GM21717 (cell line): ENCODE results near the gene TBL1XR1.
"Not testable (repeated sequence)": the region's sequence is repeated elsewhere in the genome, so short reads cannot be mapped to it uniquely, and the experiment has no call there.

Experiments used
- ATAC-seq: cut with Tn5 transposase; IDR thresholded peaks from one replicate; pipeline ENCODE4 v1.9.1; 2021; ENCODE audit warnings: mild to moderate bottlenecking, moderate library complexity; ENCODE audit not compliant: unreplicated experiment

Gene TBL1XR1

GRCh38 chr3:177037241-177037640 lies 160.0 kb downstream of the TBL1XR1 start:
- no peak for ATAC-seq

- no peak for ATAC-seq
Measured at GRCh38 chr3:177035676-177036075, 161.6 kb downstream of the TBL1XR1 start.

DNA sequence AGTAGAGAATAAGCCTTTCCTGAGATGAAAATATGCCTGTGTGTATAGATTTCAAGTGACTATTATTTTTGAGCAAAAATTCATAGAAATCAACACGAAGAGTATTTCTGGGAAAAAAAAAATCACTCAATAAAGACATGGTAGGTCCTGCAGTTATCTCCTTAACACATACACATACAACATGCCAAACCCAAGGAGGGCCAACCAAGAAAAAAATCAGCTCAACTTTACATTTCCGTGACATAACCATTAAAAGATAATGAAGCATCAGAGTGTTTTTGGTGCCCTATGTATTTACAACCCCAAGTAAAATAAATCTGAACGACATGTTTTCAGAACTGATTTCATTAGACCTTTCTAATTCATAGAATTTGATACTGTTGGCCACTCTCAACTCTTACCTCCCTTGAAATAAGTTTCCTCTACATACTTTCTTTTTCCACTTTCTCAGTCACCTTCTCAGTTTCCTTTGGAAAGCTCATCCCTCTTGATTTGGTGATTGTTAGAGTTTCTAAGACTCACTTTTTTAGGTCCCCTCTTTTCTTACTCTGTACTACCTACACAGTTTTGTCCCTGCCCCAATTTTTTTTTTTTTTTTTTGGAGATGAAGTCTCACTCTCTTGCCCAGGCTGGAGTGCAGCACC lies 162.3 kb downstream of the TBL1XR1 start:
- ATAC-seq, result no peak

DNA sequence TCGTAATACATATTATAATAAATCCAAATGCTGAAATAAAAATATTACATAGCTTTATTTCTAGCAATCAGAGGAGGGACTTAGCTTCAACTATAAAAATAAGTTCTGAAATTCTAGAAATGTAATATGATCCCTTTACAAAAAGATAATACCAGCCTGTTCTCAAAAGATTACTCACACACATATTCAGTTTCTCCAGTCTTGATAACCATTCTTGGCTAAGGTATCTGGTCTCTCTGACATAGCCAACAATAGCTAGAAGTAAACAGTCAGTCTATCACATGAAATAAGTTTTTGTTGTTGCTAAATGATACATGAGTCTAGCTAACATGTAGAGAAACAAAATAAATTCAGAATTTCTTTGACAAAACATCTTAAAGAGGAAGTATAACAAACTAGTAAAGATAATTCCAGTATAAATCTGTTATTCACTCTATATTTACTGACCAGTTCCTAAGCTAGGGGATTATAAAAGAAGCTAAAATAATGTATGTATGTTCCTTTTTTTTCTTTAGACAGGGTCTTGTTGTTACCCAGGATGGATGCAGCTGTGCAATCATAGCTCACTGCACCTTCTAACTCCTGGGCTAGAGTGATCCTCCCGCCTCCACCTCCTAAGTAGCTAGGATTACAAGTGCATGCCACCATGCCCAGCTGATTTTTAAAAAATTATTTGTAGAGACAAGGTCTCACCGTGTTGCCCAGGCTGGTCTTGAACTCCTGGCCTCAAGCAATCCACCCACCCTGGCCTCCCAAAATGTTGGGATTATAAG lies 170.6 kb downstream of the TBL1XR1 start:
- no peak for ATAC-seq

- no peak for ATAC-seq
Measured at GRCh38 chr3:177015881-177016280, 181.4 kb downstream of the TBL1XR1 start.

DNA sequence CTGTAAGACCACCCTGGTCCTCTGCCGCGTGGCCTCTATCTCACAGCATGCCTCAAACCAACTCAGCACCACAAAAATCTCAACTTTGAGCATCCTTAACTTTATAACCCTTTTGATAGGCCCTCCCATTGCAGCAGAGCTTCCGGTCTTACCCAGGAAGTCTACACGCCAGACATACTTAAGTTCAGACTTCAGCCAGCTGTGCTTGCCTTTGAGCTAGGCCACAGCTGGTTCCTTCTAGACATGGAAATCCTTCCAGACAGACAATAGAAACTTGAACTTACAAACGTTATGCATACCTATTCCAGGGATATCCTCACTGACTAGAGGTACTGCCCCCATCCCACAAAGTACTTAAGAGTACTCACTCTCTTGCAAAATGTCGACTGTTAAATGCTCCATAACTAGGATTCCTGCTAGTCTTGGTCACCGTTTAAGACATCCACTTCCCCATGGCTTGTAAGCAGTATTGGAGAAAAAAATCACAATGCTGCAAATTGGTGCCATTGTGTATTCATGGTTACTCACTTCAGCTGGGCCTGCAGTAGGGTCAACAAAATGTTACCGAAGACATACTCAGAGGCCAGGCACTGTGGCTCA lies 183.5 kb downstream of the TBL1XR1 start:
- no peak for ATAC-seq

DNA sequence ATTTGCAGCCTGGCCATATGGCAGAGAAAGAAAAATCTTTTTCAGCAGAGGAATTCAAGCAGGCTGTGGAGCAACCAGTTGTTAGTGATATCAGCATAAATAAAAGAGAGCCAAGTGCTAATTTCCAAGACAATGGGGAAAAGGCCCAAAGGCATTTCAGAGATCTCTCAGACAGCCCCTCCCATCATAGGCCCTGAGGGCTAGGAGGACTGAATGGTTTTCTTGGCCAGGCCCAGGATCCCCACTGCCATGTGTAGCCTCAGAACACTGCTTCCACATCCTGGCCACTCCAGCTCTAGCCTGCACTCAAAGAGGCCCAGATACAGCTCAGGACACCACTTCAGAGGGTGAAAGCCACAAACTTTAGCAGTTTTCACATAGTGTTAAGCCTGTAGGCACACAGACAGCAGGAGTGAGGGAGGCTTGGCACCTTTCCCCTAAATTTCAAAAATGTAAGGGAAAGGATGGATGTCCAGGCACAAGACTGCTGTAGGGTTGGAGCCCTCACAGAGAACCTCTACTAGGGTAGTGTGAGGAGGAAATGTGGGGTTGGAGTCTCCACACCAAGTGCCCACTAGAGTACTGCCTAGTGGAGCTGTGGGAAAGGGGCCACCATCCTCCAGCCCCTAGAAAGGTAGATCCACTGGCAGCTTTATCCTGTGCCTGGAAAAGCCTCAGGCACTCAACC lies 191.4 kb downstream of the TBL1XR1 start:
- ATAC-seq, result no peak

DNA sequence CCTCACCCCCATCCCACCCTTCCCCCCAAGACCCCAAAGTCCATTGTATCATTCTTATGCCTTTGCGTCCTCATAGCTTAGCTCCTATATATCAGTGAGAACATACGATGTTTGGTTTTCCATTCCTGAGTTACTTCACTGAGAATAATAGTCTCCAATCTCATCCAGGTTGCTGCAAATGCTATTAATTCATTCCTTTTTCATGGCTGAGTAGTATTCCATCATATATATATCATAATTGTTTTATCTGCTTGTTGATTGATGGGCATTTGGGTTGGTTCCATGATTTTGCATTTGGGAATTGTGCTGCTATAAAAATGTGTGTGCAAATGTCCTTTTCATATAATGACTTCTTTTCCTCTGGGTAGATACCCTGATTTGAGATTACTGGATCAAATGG lies 197.1 kb downstream of the TBL1XR1 start:
- not testable (repeated sequence) for ATAC-seq

DNA sequence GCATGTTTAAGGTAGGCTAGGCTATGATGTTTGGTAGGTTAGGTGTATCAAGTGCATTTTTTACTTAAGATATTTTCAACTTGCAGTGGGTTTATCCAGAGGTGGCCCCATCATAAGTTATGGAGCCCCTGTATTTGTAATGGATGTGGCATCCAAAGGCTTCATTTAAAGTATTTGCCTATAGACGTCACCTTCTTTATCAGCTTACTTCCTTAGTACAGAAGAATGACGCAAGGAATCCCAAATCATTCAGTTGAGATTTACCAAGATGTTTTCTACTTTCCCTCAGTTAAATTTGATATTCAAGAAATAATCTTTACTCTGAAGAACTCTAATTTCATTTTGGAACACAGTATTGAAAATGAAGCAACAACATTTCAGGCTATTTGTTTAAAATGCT lies 201.3 kb downstream of the TBL1XR1 start:
- no peak for ATAC-seq

DNA sequence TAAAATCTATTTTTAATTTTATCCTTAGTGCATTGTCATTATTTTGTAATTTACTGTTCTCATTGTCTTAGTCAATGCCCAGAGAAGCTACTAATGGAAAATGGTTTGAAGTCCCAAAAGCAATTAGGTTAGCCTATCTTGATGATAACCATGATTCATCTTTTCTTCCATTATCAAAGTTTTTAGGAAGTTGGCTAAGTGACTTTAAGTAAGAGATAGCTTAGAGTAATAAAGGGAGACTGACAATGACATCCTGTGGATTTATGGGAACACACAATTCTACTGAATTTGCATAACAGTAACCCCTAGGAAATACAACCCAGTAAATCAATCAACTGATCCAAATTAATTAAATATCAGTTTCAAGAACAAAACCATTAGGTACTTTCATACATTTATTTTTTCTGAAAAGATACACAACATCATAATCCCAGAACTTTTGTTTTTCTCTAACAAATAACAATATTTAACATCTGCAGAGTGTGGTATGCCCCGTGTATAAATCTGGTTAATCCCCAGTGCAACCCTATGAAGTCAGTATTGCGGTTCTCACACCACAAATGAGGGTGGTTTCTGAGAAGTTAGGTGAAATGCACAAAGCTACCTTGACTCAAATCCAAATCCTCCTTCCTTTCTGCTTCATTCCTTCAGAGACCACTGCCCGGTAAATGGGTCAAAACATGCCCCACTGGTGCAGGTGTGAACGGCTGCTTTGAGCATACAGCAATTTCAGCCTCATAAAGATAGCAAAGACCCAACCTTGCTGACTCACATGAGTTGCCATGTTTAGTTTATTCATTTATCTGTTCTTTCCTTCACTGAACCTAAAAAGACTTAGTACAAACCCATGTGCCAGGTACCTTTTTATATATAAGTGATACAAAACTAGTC lies 202.1 kb downstream of the TBL1XR1 start:
- no peak for ATAC-seq

- no peak for ATAC-seq
Measured at GRCh38 chr3:176994393-176994792, 202.9 kb downstream of the TBL1XR1 start.

DNA sequence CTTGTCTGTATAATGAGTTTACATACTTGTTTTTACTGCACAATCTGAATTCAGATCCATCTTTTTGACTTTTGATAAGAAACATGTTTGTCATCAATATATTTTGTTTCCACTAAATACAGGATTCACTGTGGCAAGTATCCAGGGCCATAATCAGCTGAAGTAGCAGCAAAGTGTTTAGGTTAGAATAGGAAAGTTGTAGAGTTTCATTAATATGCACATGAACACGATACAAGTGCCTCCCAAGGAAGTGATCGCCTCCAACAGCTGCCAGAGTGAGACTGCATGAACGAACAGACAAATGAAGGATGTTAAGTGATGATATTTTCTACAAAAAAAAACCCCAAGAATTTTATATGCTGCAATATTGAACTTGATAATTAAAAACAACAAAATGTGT lies 204.3 kb downstream of the TBL1XR1 start:
- no peak for ATAC-seq

DNA sequence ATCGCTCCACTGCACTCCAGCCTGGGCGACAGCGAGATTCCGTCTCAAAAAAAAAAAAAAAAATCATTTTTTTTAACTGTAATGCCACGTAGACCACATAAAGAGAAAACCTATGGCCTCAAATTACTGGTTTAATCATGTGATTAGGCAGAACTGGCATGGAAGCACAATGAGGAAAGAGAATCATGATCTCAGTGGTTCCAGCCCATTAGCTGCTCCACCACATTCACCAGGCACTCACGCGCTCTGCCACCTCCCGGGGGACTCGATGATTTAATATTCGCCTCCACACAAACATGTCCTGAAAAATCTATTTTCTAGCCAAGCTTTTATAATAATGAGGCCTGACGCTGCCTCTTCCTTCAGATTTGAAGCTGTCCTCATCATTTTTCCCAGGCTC lies 204.7 kb downstream of the TBL1XR1 start:
- ATAC-seq, result no peak

GRCh38 chr3:176988795-176989194 lies 208.5 kb downstream of the TBL1XR1 start:
- ATAC-seq, result no peak

DNA sequence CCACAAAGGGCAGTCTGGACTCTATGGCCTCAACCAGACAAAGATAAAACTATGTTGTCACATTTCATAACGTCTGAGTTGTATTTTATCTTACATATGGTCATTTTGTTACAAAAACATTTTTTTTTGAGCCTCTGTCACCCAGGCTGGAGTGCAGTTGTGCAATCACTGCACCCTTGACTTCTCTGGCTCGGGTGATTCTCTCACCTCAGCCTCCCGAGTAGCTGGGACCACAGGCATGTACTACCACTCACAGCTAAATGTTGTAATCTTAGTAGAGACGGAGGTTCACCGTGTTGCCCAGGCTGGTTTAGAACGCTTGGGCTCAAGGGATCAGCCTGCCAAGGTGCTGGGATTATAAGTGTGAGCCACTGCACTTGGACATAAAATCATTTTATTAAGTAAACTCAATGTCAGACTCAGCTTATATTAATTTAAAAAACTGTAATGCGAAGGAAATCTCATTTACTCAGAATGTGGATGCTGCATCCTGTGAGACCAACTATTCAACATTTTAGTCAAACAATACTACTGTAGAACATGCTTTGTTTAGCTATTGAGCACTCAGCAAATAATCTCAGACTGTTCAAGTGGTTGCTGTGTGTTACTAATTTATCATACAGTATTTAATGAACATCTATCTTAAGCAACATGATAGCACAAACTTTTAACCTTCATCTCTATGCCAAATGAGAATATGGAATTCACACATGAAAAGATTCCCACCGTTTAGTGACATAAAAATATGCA lies 209.2 kb downstream of the TBL1XR1 start:
- ATAC-seq, result no peak

DNA sequence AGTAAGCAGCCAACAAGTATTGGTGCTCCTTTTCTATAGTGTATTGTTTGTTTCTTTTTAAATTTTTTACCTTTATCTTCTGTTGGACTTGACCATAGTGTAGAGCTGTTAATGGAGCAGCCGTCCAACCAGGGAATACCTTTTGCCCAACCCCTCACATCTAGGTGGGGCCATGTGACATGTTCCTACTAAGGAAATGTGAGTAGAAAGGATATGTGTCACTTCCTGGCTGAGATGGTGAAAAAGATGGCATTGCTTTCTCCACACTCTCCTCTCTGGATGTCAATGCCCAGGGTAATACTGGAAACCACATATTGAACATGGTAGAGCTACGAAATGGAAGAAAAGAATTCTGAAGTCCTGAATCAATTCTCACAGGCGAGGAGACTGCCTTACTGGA lies 218.8 kb downstream of the TBL1XR1 start:
- no peak for ATAC-seq

DNA sequence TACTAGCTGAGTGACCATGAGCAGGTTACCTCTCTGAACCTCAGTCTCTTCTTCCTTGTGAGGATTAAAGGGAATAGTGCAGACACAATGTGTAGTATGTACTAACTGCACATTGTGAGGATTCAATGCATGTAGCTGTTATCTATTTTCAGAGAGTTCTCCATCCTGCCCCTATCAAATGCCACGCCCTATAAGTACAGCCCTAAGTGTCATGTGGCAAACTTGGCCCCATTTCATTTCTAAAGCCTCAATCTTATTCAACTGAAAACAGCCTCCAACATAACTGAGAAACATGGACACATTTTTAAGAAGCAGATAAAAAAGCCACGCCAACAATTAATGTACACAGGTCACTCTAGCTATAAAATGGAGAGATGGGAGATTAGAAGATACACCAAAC lies 220.0 kb downstream of the TBL1XR1 start:
- no peak for ATAC-seq

GRCh38 chr3:176976586-176976985 lies 220.7 kb downstream of the TBL1XR1 start:
- no peak for ATAC-seq

DNA sequence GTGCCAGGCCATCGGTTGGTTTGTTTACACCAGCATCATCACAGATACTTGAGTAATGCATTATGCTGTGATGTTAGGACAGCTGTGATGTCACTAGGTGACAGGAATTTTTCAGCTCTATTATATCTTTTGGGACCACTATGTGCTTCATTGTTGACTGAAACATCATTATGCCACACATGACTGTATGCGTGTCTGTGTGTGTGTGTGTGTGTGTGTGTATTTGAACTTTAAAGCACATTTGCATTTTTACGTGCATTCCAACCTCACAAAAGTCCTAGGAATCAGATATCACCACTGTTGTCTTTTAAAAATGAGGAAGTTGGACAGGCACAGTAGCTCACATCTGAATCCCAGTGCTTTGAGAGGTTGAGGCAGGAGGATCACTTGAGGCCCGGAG lies 223.0 kb downstream of the TBL1XR1 start:
- ATAC-seq, result no peak

DNA sequence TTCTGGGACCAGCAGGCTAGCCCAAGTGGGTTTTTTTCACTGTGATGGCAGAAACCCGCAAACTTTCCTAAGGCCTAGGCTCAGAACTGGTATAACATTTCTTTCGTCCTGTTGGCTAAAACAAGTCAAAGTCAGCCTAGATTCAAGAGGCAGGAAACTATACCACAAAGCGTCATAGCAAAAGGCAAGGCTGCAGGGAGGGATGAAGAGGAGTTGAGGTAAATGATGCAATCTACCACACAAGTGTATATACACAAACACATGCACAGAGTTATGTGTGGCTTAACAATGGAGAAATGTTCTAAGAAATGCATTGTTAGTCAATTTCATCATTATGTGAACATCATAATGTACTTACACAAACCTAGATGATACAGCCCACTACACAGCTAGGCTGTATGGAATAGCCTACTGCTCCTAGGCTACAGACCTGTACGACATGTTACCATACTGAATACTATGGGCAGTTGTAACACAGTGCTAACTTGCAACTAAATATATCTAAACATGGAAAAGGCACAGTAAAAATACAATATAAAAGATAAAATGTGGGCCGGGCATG lies 225.6 kb downstream of the TBL1XR1 start:
- no peak for ATAC-seq
